Activated CD8-positive, alpha-beta T cell treated with anti-CD3 and anti-CD28 coated beads for 36 hours (primary cell): ENCODE results near the gene CEP85L. TPM values are rescaled to one million over a fixed set of nuclear protein-coding genes. Genes with fewer than 3 reads are reported as not detected.

Experiments used
- ATAC-seq: fragments of 200-7000 bp; cut with Tn5 transposase; one replicate; pipeline ENCODE4 v1.10.0; 2021; ENCODE audit warnings: mild to moderate bottlenecking, moderate library complexity
- CTCF ChIA-PET: fragments of 350-600 bp; sonication (Branson Sonifier 250); formaldehyde crosslinking; loops from one replicate; lab custom pipeline; 2021; ENCODE audit warnings: antibody characterized with exemption; lab: Charles Lee
- POLR2A ChIA-PET: fragments of 350-600 bp; sonication (Branson Sonifier 250); formaldehyde crosslinking; loops from one replicate; lab custom pipeline; 2021; ENCODE audit warnings: antibody characterized with exemption; lab: Charles Lee
- DNase-seq: peaks from one replicate; pipeline ENCODE4 v3.0.0-alpha.2; 2020
- H3K27ac Mint-ChIP-seq: one replicate; pipeline ENCODE4 v1.8.0; 2021; ENCODE audit warnings: mild to moderate bottlenecking, mixed read lengths
- H3K27me3 Mint-ChIP-seq: one replicate; pipeline ENCODE4 v1.8.0; 2021; ENCODE audit warnings: mixed read lengths
- H3K36me3 Mint-ChIP-seq: one replicate; pipeline ENCODE4 v1.8.0; 2021; ENCODE audit warnings: low read depth, mixed read lengths
- H3K4me1 Mint-ChIP-seq: one replicate; pipeline ENCODE4 v1.8.0; 2021; ENCODE audit warnings: low read depth, mixed read lengths
- H3K4me3 Mint-ChIP-seq: one replicate; pipeline ENCODE4 v1.8.0; 2021; ENCODE audit warnings: mild to moderate bottlenecking, moderate library complexity, mixed read lengths
- H3K9me3 Mint-ChIP-seq: one replicate; pipeline ENCODE4 v1.8.0; 2021; ENCODE audit warnings: mixed read lengths
- CTCF ChIP-seq: fragments of 200-600 bp; IDR thresholded peaks from one replicate; pipeline ENCODE4 v1.8.0; 2022; ENCODE audit warnings: antibody characterized with exemption, mild to moderate bottlenecking
- intact Hi-C: fragments of 100-400 bp; cut with micrococcal nuclease; formaldehyde crosslinking; loops from one replicate; pipeline ENCODE4 v1.10.0; 2022
- total RNA-seq, 2 experiments: library from RNA; stranded (reverse); gene quantifications; one replicate each; pipeline ENCODE4 v1.2.3, GENCODE V29; 2021

The CEP85L gene
- total RNA-seq, 2 experiments from 2014 or later = 39.6 to 40.3 TPM

- H3K27ac Mint-ChIP-seq = no peak overlapping the region
- H3K27me3 Mint-ChIP-seq = no peaks in the 10 kb centered on the region
- intact Hi-C loops = no loop called here
- peaks cover 26% of the 10 kb centered on the region for H3K4me1 Mint-ChIP-seq
- ATAC-seq = no peak
- no peaks in the 10 kb centered on the region for H3K9me3 Mint-ChIP-seq
- no peak overlapping the region for H3K4me3 Mint-ChIP-seq
- POLR2A ChIA-PET = no interaction called here
- CTCF ChIA-PET = no interaction called here
- peaks cover 61% of the 10 kb centered on the region for H3K36me3 Mint-ChIP-seq
- TF ChIP-seq CTCF = no peak
- DNase-seq = no peak
Observed at GRCh38 chr6:118469468-118469867, 181.9 kb downstream of the CEP85L start.

GRCh38 chr6:118468682-118469465 is 182.5 kb downstream of the CEP85L start:
- ChIA-PET CTCF (no interaction called here), POLR2A (no interaction called here)
- no peak for ATAC-seq
- Mint-ChIP-seq H3K36me3 (peaks cover 62% of the 10 kb centered on the region), H3K4me1 (peaks cover 24% of the 10 kb centered on the region), H3K9me3 (no peaks in the 10 kb centered on the region), H3K27me3 (no peaks in the 10 kb centered on the region), H3K27ac (no peak overlapping the region), H3K4me3 (no peak overlapping the region)
- no peak for DNase-seq
- intact Hi-C loops = no loop called here
- no peak for TF ChIP-seq CTCF

GRCh38 chr6:118467181-118467580 is 184.2 kb downstream of the CEP85L start:
- Mint-ChIP-seq H3K27ac (peak overlapping the region; percentile 17), H3K9me3 (no peaks in the 10 kb centered on the region), H3K4me1 (peaks cover 22% of the 10 kb centered on the region), H3K27me3 (no peaks in the 10 kb centered on the region), H3K4me3 (no peak overlapping the region), H3K36me3 (peaks cover 64% of the 10 kb centered on the region)
- ChIA-PET POLR2A (no interaction called here), CTCF (no interaction called here)
- ATAC-seq = peak; percentile 60
- no peak for TF ChIP-seq CTCF
- no peak for DNase-seq
- intact Hi-C loops = no loop called here

GRCh38 chr6:118464620-118465019 is 186.8 kb downstream of the CEP85L start:
- no peak overlapping the region for H3K27ac Mint-ChIP-seq
- ChIA-PET POLR2A (no interaction called here), CTCF (interaction anchor here (0.8 to 1.6 kb wide), 3 partner anchors 9 to 16 kb away, joined by 3 to 5 read pairs (median 4); no protein-coding TSS in a partner anchor)
- DNase-seq = no peak
- peaks cover 22% of the 10 kb centered on the region for H3K4me1 Mint-ChIP-seq
- intact Hi-C loops = no loop called here
- H3K36me3 Mint-ChIP-seq = peaks cover 56% of the 10 kb centered on the region
- no peak for ATAC-seq
- H3K27me3 Mint-ChIP-seq = no peaks in the 10 kb centered on the region
- no peak for TF ChIP-seq CTCF
- H3K4me3 Mint-ChIP-seq = no peak overlapping the region
- no peaks in the 10 kb centered on the region for H3K9me3 Mint-ChIP-seq

- DNase-seq (no peak), ATAC-seq (no peak)
- peaks cover 29% of the 10 kb centered on the region for H3K36me3 Mint-ChIP-seq
- ChIA-PET POLR2A (no interaction called here), CTCF (interaction anchor here (1.3 kb wide), 1 partner anchor 178 kb away, joined by 3 read pairs; no protein-coding TSS in a partner anchor)
- H3K9me3 Mint-ChIP-seq = no peaks in the 10 kb centered on the region
- no peaks in the 10 kb centered on the region for H3K27me3 Mint-ChIP-seq
- H3K4me3 Mint-ChIP-seq = no peak overlapping the region
- intact Hi-C loops = no loop called here
- no peak overlapping the region for H3K27ac Mint-ChIP-seq
- TF ChIP-seq CTCF = no peak
- peaks cover 4% of the 10 kb centered on the region for H3K4me1 Mint-ChIP-seq
Observed at GRCh38 chr6:118460958-118461470, 190.4 kb downstream of the CEP85L start.
